Frontal cortex (tissue), 4 donors: ENCODE measurements around the gene NT5C1A. TPM values are rescaled to one million over a fixed set of nuclear protein-coding genes. Genes with fewer than 3 reads are reported as not detected.

ENCODE experiments used
- DNase-seq, 2 donors: peaks; one replicate each; pipeline ENCODE4 v3.0.0; 2012; ENCODE audit warnings: low spot score in 2 of 2
- FAIRE-seq: peaks from 2 replicates; lab custom pipeline; 2012; peaks lifted over from hg19 to GRCh38; lab: Jason Lieb, UNC
- total RNA-seq: library from RNA; depleted of rRNA; stranded (reverse); fragments of >200 nt; gene quantifications from one replicate; pipeline ENCODE4 v1.2.3, GENCODE V29; 2014
- donor health status: control.
- donor health status: control.
- donor health status: control.

NT5C1A gene
- total RNA-seq, 1 donor from 2014 or later = 2.4 TPM

- no peak for DNase-seq
- no peak for FAIRE-seq
These were observed 3.8 kb downstream of the NT5C1A start for GRCh38 chr1:39668111-39668510.

- no peak for FAIRE-seq
- DNase-seq = no peak
These were observed 5.1 kb downstream of the NT5C1A start for GRCh38 chr1:39666772-39667171.

GRCh38 chr1:39663559-39663958, 8.3 kb downstream of the NT5C1A start:
- no peak for DNase-seq
- no peak for FAIRE-seq

GRCh38 chr1:39662861-39663260, 9.0 kb downstream of the NT5C1A start:
- no peak for FAIRE-seq

GRCh38 chr1:39659538-39659937, 12.4 kb downstream of the NT5C1A start:
- no peak for FAIRE-seq
- DNase-seq = no peak

More at GRCh38 chr1:39662861-39663260, 9.0 kb downstream of the NT5C1A start:
- no peak for DNase-seq

GRCh38 chr1:39659110-39659509, 12.8 kb downstream of the NT5C1A start:
- no peak for FAIRE-seq
- DNase-seq = no peak

- DNase-seq (no peak), FAIRE-seq (no peak)
These were observed 13.9 kb downstream of the NT5C1A start for GRCh38 chr1:39657923-39658485.

- FAIRE-seq (no peak), DNase-seq (no peak)
These were observed 14.5 kb downstream of the NT5C1A start for GRCh38 chr1:39657402-39657801.

GRCh38 chr1:39656391-39656790, 15.5 kb downstream of the NT5C1A start:
- no peak for DNase-seq
- FAIRE-seq = no peak

- DNase-seq = no peak
- FAIRE-seq = no peak
These were observed 16.2 kb downstream of the NT5C1A start for GRCh38 chr1:39655578-39656268.

GRCh38 chr1:39654291-39654690, 17.6 kb downstream of the NT5C1A start:
- no peak for DNase-seq
- no peak for FAIRE-seq

GRCh38 chr1:39653546-39654031, 18.3 kb downstream of the NT5C1A start:
- DNase-seq = peak in 1 of 2 donors; percentile 65
- no peak for FAIRE-seq

- no peak for FAIRE-seq
- no peak for DNase-seq
These were observed 19.4 kb downstream of the NT5C1A start for GRCh38 chr1:39652554-39652953.

- no peak for DNase-seq
- no peak for FAIRE-seq
These were observed 19.8 kb downstream of the NT5C1A start for GRCh38 chr1:39652105-39652504.

GRCh38 chr1:39650431-39650830, 21.5 kb downstream of the NT5C1A start:
- no peak for FAIRE-seq

GRCh38 chr1:39649636-39650185, 22.2 kb downstream of the NT5C1A start:
- DNase-seq = no peak
- FAIRE-seq = no peak

More at GRCh38 chr1:39650431-39650830, 21.5 kb downstream of the NT5C1A start:
- DNase-seq = no peak

- FAIRE-seq = no peak
- no peak for DNase-seq
These were observed 23.4 kb downstream of the NT5C1A start for GRCh38 chr1:39648496-39648895.

- no peak for DNase-seq
- FAIRE-seq = no peak
These were observed 24.7 kb downstream of the NT5C1A start for GRCh38 chr1:39647247-39647646.

GRCh38 chr1:39646232-39647081, 25.4 kb downstream of the NT5C1A start:
- FAIRE-seq = no peak
- no peak for DNase-seq

GRCh38 chr1:39645411-39646043, 26.4 kb downstream of the NT5C1A start:
- no peak for FAIRE-seq
- DNase-seq = no peak
